ENCODE results near the gene EDARADD.
"Not testable (repeated sequence)": the region's sequence is repeated elsewhere in the genome, so short reads cannot be mapped to it uniquely, and the experiment has no call there.

EDARADD gene

GRCh38 chr1:236486356-236487002, 92.4 kb downstream of the EDARADD start:
- DNase-seq (ENCODE audit: low read depth, low spot score), result no peak

GRCh38 chr1:236489161-236489560, 95.1 kb downstream of the EDARADD start:
- DNase-seq (ENCODE audit: low read depth, low spot score), result not testable (repeated sequence)

- no peak for DNase-seq (ENCODE audit: low read depth, low spot score)
Observed at GRCh38 chr1:236489710-236490377, 95.8 kb downstream of the EDARADD start.

GRCh38 chr1:236491469-236492136, 97.5 kb downstream of the EDARADD start:
- DNase-seq (ENCODE audit: low read depth, low spot score), result no peak

- no peak for DNase-seq (ENCODE audit: low read depth, low spot score)
Observed at GRCh38 chr1:236492378-236492777, 98.3 kb downstream of the EDARADD start.

GRCh38 chr1:236494082-236494481, 100.0 kb downstream of the EDARADD start:
- DNase-seq (ENCODE audit: low read depth, low spot score), result no peak

- no peak for DNase-seq (ENCODE audit: low read depth, low spot score)
Observed at GRCh38 chr1:236494586-236495466, 100.7 kb downstream of the EDARADD start.

- no peak for DNase-seq (ENCODE audit: low read depth, low spot score)
Observed at GRCh38 chr1:236495467-236496112, 101.5 kb downstream of the EDARADD start.

GRCh38 chr1:236497908-236498307, 103.8 kb downstream of the EDARADD start:
- DNase-seq (ENCODE audit: low read depth, low spot score), result no peak

- no peak for DNase-seq (ENCODE audit: low read depth, low spot score)
Observed at GRCh38 chr1:236501093-236501492, 107.0 kb downstream of the EDARADD start.

- DNase-seq (ENCODE audit: low read depth, low spot score), result no peak
Observed at GRCh38 chr1:236502579-236502971, 108.5 kb downstream of the EDARADD start.

- DNase-seq (ENCODE audit: low read depth, low spot score), result no peak
Observed at GRCh38 chr1:236502972-236503639, 109.0 kb downstream of the EDARADD start.

GRCh38 chr1:236504338-236504737, 110.3 kb downstream of the EDARADD start:
- DNase-seq (ENCODE audit: low read depth, low spot score), result not testable (repeated sequence)

- no peak for DNase-seq (ENCODE audit: low read depth, low spot score)
Observed at GRCh38 chr1:236507022-236507700, 113.1 kb downstream of the EDARADD start.

GRCh38 chr1:236508593-236509027, 114.5 kb downstream of the EDARADD start:
- no peak for DNase-seq (ENCODE audit: low read depth, low spot score)

- DNase-seq (ENCODE audit: low read depth, low spot score), result no peak
Observed at GRCh38 chr1:236509203-236509602, 115.1 kb downstream of the EDARADD start.

GRCh38 chr1:236509647-236510401, 115.7 kb downstream of the EDARADD start:
- DNase-seq (ENCODE audit: low read depth, low spot score), result no peak

- DNase-seq (ENCODE audit: low read depth, low spot score), result no peak
Observed at GRCh38 chr1:236511735-236512418, 117.8 kb downstream of the EDARADD start.

Measured in activated CD4-positive, CD25-positive, alpha-beta regulatory T cell treated with anti-CD3 and anti-CD28 coated beads, Interleukin-2, amount 50 U/mL, for 16 hours (primary cell).